HCT116 (cell line): ENCODE results near the gene TBX3. TPM values are rescaled to one million over a fixed set of nuclear protein-coding genes. Genes with fewer than 3 reads are reported as not detected.
A peak's percentile ranks its signal among the peaks of the same experiment; 100 is the strongest.

ENCODE experiments used
- ATAC-seq: fragments of 200-7000 bp; cut with Tn5 transposase; 2 replicates; pipeline ENCODE4 v1.9.1; 2020; ENCODE audit warnings: mild to moderate bottlenecking, moderate library complexity
- Bru-seq: library from RNA; stranded (reverse); fragments of 400-500 nt; gene quantifications from one replicate; lab custom pipeline; 2021; lab: Mats Ljungman, UMichigan
- BruChase-seq, 2 experiments: library from RNA; stranded (reverse); fragments of 400-500 nt; gene quantifications; one replicate each; lab custom pipeline; 2021; lab: Mats Ljungman, UMichigan
- BruUV-seq: library from RNA; stranded (reverse); fragments of 400-500 nt; replicated peaks from 2 replicates; lab custom pipeline; 2021; lab: Mats Ljungman, UMichigan
- CTCF ChIA-PET: fragments of 300-600 bp; sonication (Branson Sonifier 250); formaldehyde crosslinking; loops from one replicate; lab custom pipeline; 2021; ENCODE audit warnings: antibody characterized with exemption; lab: Charles Lee
- POLR2A ChIA-PET: fragments of 300-600, 350-600 bp; sonication (Branson Sonifier 250); formaldehyde crosslinking; loops from one replicate; lab custom pipeline; 2021; ENCODE audit warnings: antibody characterized with exemption; lab: Charles Lee
- RAD21 ChIA-PET, 2 experiments: fragments of 300-600 bp; sonication (Branson Sonifier 250); formaldehyde crosslinking; loops; one replicate each; lab custom pipeline; 2023; ENCODE audit warnings: low total read pairs in 2 of 2; ENCODE audit not compliant: uncharacterized antibody in 2 of 2, unreplicated experiment in 2 of 2, low non-redundant PET in 1 of 2; lab: Charles Lee
- DNase-seq: peaks from one replicate; pipeline ENCODE4 v3.0.0-alpha.2; 2010; ENCODE audit warnings: low read depth, low spot score
- H2AFZ ChIP-seq: fragments of 200-600 bp; shearing (Covaris generic), sonication (generic); 2 replicates; pipeline ENCODE4 v1.6.1; 2017; ENCODE audit warnings: low read depth, mixed run types, mixed read lengths, antibody characterized with exemption, low read length; ENCODE audit not compliant: poor library complexity, severe bottlenecking
- H3K27ac ChIP-seq: 2 replicates; pipeline ENCODE4 v1.5.1; 2012; ENCODE audit warnings: low read depth, low read length
- H3K27me3 ChIP-seq: fragments of 200-600 bp; sonication (generic); 2 replicates; pipeline ENCODE4 v1.6.1; 2016; ENCODE audit warnings: mixed run types, low read length, mixed read lengths; ENCODE audit not compliant: insufficient read depth
- H3K36me3 ChIP-seq, 2 experiments: fragments of 200-500 bp in 1 of 2; fragments of 200-600 bp in 1 of 2; sonication (Bioruptor generic) in 1 of 2; sonication (generic) in 1 of 2; 2 replicates each; pipeline versions ENCODE4 v1.5.1 to v1.6.1; 2014 to 2016; ENCODE audit warnings: low read length in 2 of 2, inconsistent platforms in 1 of 2, mixed read lengths in 1 of 2, mixed run types in 1 of 2; ENCODE audit not compliant: insufficient read depth in 2 of 2, control insufficient read depth in 1 of 2
- H3K4me1 ChIP-seq, 2 experiments: fragments of 200-600 bp in 1 of 2; sonication (generic) in 1 of 2; 2 replicates each; pipeline versions ENCODE4 v1.5.1 to v1.6.1; 2012 to 2017; ENCODE audit warnings: low read length in 2 of 2, inconsistent platforms in 1 of 2, mild to moderate bottlenecking in 1 of 2, mixed read lengths in 1 of 2, mixed run types in 1 of 2, moderate library complexity in 1 of 2; ENCODE audit not compliant: insufficient read depth in 2 of 2, control insufficient read depth in 1 of 2
- H3K4me2 ChIP-seq: fragments of 200-600 bp; sonication (generic); 2 replicates; pipeline ENCODE4 v1.6.1; 2017; ENCODE audit warnings: mixed run types, low read length, mixed read lengths
- H3K4me3 ChIP-seq, 2 experiments: fragments of 200-600 bp in 1 of 2; sonication (generic) in 1 of 2; replicated peaks in 1 of 2; 2 replicates each; pipeline ENCODE4 v1.5.1; 2011 to 2016; ENCODE audit warnings: low read length in 2 of 2, control low read depth in 1 of 2, low read depth in 1 of 2, mild to moderate bottlenecking in 1 of 2, mixed read lengths in 1 of 2, mixed run types in 1 of 2
- H3K79me2 ChIP-seq: fragments of 200-600 bp; sonication (generic); 2 replicates; pipeline ENCODE4 v1.6.1; 2017; ENCODE audit warnings: mild to moderate bottlenecking, mixed run types, low read length, moderate library complexity, mixed read lengths; ENCODE audit not compliant: insufficient read depth
- H3K9ac ChIP-seq: fragments of 200-600 bp; sonication (generic); 2 replicates; pipeline ENCODE4 v1.6.1; 2016; ENCODE audit warnings: low read length, mixed read lengths
- H3K9me2 ChIP-seq: fragments of 200-600 bp; sonication (generic), shearing (Covaris generic); 2 replicates; pipeline ENCODE4 v1.6.1; 2017; ENCODE audit warnings: mixed run types, mild to moderate bottlenecking, moderate library complexity; ENCODE audit not compliant: insufficient read depth
- H3K9me3 ChIP-seq, 2 experiments: fragments of 200-500 bp in 1 of 2; fragments of 200-600 bp in 1 of 2; sonication (Bioruptor generic) in 1 of 2; sonication (generic) in 1 of 2; 2 replicates each; pipeline ENCODE4 v1.6.1; 2014 to 2017; ENCODE audit warnings: low read length in 2 of 2, mixed read lengths in 2 of 2, inconsistent platforms in 1 of 2, low read depth in 1 of 2, mild to moderate bottlenecking in 1 of 2, mixed run types in 1 of 2, moderate library complexity in 1 of 2; ENCODE audit not compliant: control insufficient read depth in 1 of 2, insufficient read depth in 1 of 2
- H4K20me1 ChIP-seq: fragments of 200-600 bp; sonication (generic), shearing (Covaris generic); 2 replicates; pipeline ENCODE4 v1.6.1; 2017; ENCODE audit warnings: mixed run types, mild to moderate bottlenecking, moderate library complexity; ENCODE audit not compliant: insufficient read depth
- ATF3 ChIP-seq: IDR thresholded peaks from 2 replicates; pipeline ENCODE4 v1.6.1; 2012
- CEBPB ChIP-seq: IDR thresholded peaks from 2 replicates; pipeline ENCODE4 v1.6.1; 2012; ENCODE audit warnings: low read depth
- CTCF ChIP-seq, 3 experiments: fragments of 200-600 bp in 1 of 3; sonication (generic) in 1 of 3; IDR thresholded peaks in 2 of 3; conservative IDR thresholded peaks in 1 of 3; 2 replicates each; pipeline ENCODE4 v1.5.1; 2012 to 2017; ENCODE audit warnings: low read depth in 2 of 3, low read length in 2 of 3, antibody characterized with exemption in 1 of 3, borderline replicate concordance in 1 of 3, control low read depth in 1 of 3, mild to moderate bottlenecking in 1 of 3, mixed read lengths in 1 of 3, mixed run types in 1 of 3, moderate library complexity in 1 of 3; ENCODE audit not compliant: insufficient read depth in 1 of 3
- ELF1 ChIP-seq: IDR thresholded peaks from 2 replicates; pipeline ENCODE4 v1.6.1; 2012; ENCODE audit warnings: low read depth, borderline replicate concordance
- EZH2phosphoT487 ChIP-seq: fragments of 200-600 bp; IDR thresholded peaks from 2 replicates; pipeline ENCODE4 v1.6.1; 2018; ENCODE audit warnings: antibody characterized with exemption, borderline replicate concordance
- JUND ChIP-seq: IDR thresholded peaks from 2 replicates; pipeline ENCODE4 v1.6.1; 2012
- MAX ChIP-seq: IDR thresholded peaks from 2 replicates; pipeline ENCODE4 v1.6.1; 2012
- POLR2A ChIP-seq: IDR thresholded peaks from 2 replicates; pipeline ENCODE4 v1.7.0; 2011; ENCODE audit warnings: borderline replicate concordance; ENCODE audit not compliant: insufficient read depth, insufficient read length; ENCODE audit errors: extremely low read depth
- POLR2AphosphoS5 ChIP-seq: IDR thresholded peaks from 2 replicates; pipeline ENCODE4 v1.6.1; 2011; ENCODE audit warnings: mild to moderate bottlenecking, low read depth, low read length, moderate library complexity
- RAD21 ChIP-seq: IDR thresholded peaks from 2 replicates; pipeline ENCODE4 v1.6.1; 2012; ENCODE audit warnings: low read depth, mild to moderate bottlenecking
- REST ChIP-seq: IDR thresholded peaks from 2 replicates; pipeline ENCODE4 v1.6.1; 2012; ENCODE audit warnings: low read depth
- SIN3A ChIP-seq: IDR thresholded peaks from 2 replicates; pipeline ENCODE4 v1.6.1; 2012; ENCODE audit warnings: low read depth
- SP1 ChIP-seq: IDR thresholded peaks from 2 replicates; pipeline ENCODE4 v1.6.1; 2012; ENCODE audit warnings: low read depth
- YY1 ChIP-seq: IDR thresholded peaks from 2 replicates; pipeline ENCODE4 v1.6.1; 2011; ENCODE audit warnings: low read length, low read depth, moderate library complexity, mild to moderate bottlenecking; ENCODE audit not compliant: insufficient replicate concordance; ENCODE audit errors: extremely low read depth
- ZBTB33 ChIP-seq: IDR thresholded peaks from 2 replicates; pipeline ENCODE4 v1.6.1; 2011; ENCODE audit warnings: mild to moderate bottlenecking, low read length, moderate library complexity; ENCODE audit not compliant: insufficient replicate concordance; ENCODE audit errors: extremely low read depth
- intact Hi-C: fragments of 100-400 bp; cut with micrococcal nuclease; formaldehyde crosslinking; loops from 2 replicates; pipeline ENCODE4 v1.10.0; 2022
- long read RNA-seq: library from polyadenylated mRNA; unstranded; transcript quantifications from one replicate; pipeline ENCODE4 v2.0.0, GENCODE V29; 2021; ENCODE audit not compliant: unreplicated experiment
- polyA plus RNA-seq: library from polyadenylated mRNA; unstranded; fragments of >200 nt; gene quantifications from 2 replicates; pipeline ENCODE4 v1.2.1, GENCODE V29; 2012; ENCODE audit warnings: missing spikeins
- total RNA-seq: library from RNA; stranded (reverse); gene quantifications from one replicate; pipeline ENCODE4 v1.2.1, GENCODE V29; 2021; ENCODE audit not compliant: unreplicated experiment

TBX3 gene
- 12.8 TPM for total RNA-seq
- 2.1 TPM in 2 replicates for polyA plus RNA-seq
- Bru-seq, nascent RNA = percentile 70 among the genes with signal in this experiment
- BruChase-seq, experiment 1, labeled RNA remaining after a 6-hour chase = percentile 54 among the genes with signal in this experiment
- percentile 81 among the genes with signal in this experiment for BruChase-seq, experiment 2, labeled RNA remaining after a 2-hour chase
- long read RNA-seq, partial matches to known transcripts = 12 of 12 reads
- long read RNA-seq, other reads (novel, unspliced or antisense) = 0 of 12 reads

GRCh38 chr12:114684098-114684869 is at the start of gene TBX3:
Gene TBX3, minus strand, starts transcription at chr12:114684175. Its CDS starts 975 bp downstream, at chr12:114683200.
- no peaks in the 10 kb centered on the region for H3K36me3 ChIP-seq
- peak within 1 kb of the TSS; percentile 74 to 81 for H3K4me3 ChIP-seq
- peaks cover 6 to 23% of the 10 kb centered on the region in 2 experiments for H3K4me1 ChIP-seq
- no peaks in the 10 kb centered on the region for H3K9me2 ChIP-seq
- peak within 1 kb of the TSS; percentile 89 for H2AFZ ChIP-seq
- no peaks in the 10 kb centered on the region for H4K20me1 ChIP-seq
- RAD21 ChIA-PET = interaction anchor here (0.7 to 0.9 kb wide), 2 partner anchors 18 to 174 kb away, joined by 3 read pairs; no protein-coding TSS in a partner anchor
- DNase-seq (peak; percentile 98), ATAC-seq (peak; percentile 89)
- intact Hi-C loops = loop anchor here (5.0 to 10.0 kb wide), 4 partner anchors 251 to 1088 kb away; no protein-coding TSS in a partner anchor
- peaks cover 11% of the 10 kb centered on the region for H3K27me3 ChIP-seq
- peak within 1 kb of the TSS; percentile 89 for H3K27ac ChIP-seq
- peak within 1 kb of the TSS; percentile 97 for H3K4me2 ChIP-seq
- H3K9ac ChIP-seq = peak within 1 kb of the TSS; percentile 83
- no TSS peak for BruUV-seq
- peaks cover 16% of the 10 kb centered on the region for H3K79me2 ChIP-seq
- CTCF ChIA-PET = interaction anchor here (0.8 to 1.5 kb wide), 10 partner anchors 11 to 1087 kb away, joined by 3 to 8 read pairs (median 4); no protein-coding TSS in a partner anchor
- H3K9me3 ChIP-seq = no peaks in the 10 kb centered on the region
- POLR2A ChIA-PET = interaction anchor here (0.6 to 1.4 kb wide), 21 partner anchors 8 to 1234 kb away, joined by 3 to 5 read pairs (median 3); no protein-coding TSS in a partner anchor
- no peak for TF ChIP-seq YY1
- peak; percentile 77 for TF ChIP-seq SIN3A
- no peak for TF ChIP-seq ATF3
- TF ChIP-seq POLR2A = peak; percentile 69
- TF ChIP-seq CEBPB = no peak; the same call in 1 of the 2 replicates
- peak; percentile 43 for TF ChIP-seq RAD21
- peak; percentile 55; the same call in 1 of the 2 replicates for TF ChIP-seq SP1
- no peak for TF ChIP-seq EZH2phosphoT487
- TF ChIP-seq MAX = peak; percentile 59
- TF ChIP-seq ZBTB33 = peak; percentile 60
- peak; percentile 40 to 57 (median 47); a peak in 5 of 6 replicates for TF ChIP-seq CTCF (IDR thresholded peaks at IDR 0.05 in 2 of 3, conservative IDR thresholded peaks at IDR 0.05 in 1 of 3; ENCODE audit: borderline replicate concordance in 1 of 3, insufficient read depth in 1 of 3, low read depth in 2 of 3, low read length in 2 of 3)
- TF ChIP-seq JUND = peak; percentile 4; the same call in 1 of the 2 replicates
- TF ChIP-seq REST = no peak
- peak; percentile 89 for TF ChIP-seq POLR2AphosphoS5
- no peak for TF ChIP-seq ELF1
